NCI-H1694 (cell line): ENCODE data around the gene VAV2.

Source experiments
- DNase-seq: peaks from one replicate; lab custom pipeline; 2025; lab: John Stamatoyannopoulos, UW

VAV2 gene

DNA sequence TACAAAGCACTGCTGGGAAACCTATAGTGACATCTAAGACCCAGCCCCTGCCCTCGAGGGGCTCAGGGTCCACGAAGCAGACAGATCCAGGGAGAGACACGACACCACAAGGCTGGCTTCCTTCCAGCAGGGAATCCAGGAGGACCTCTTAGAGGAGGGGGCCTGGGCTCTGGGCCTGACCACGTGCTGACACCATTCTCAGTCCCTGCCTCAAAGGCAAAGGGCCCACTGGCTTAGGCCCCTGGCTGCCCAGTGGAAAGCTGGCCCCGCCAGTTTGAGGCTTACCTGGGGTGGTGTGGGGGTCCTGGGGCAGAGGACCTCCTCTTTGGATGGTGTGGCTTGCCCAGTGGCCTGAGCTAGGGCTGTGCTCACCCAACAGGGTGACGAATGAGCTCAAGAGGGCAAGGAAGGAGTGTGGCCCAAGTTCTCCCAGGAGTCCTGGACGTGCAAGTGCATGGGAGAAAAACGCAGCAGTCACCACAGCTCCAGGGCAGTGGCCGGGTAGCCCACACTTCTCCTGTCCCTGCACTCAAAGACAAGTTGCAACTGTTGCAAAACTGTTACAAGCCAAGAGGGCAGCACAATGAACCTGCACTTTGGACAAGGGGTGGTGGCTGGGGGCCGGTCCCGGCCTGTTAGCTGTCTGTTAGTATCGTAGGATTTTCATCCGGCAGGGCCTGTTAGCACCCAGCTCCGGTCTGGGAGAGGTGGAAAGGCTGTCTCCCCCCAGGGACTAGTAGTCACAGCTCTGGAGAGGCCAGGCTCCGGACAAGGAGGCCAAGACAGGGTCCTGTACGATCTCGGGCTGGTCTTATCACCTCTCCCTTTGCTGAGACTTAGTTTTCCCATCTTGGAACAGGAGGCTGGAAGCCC lies 252.5 kb downstream of the VAV2 start:
- no peak for DNase-seq

DNA sequence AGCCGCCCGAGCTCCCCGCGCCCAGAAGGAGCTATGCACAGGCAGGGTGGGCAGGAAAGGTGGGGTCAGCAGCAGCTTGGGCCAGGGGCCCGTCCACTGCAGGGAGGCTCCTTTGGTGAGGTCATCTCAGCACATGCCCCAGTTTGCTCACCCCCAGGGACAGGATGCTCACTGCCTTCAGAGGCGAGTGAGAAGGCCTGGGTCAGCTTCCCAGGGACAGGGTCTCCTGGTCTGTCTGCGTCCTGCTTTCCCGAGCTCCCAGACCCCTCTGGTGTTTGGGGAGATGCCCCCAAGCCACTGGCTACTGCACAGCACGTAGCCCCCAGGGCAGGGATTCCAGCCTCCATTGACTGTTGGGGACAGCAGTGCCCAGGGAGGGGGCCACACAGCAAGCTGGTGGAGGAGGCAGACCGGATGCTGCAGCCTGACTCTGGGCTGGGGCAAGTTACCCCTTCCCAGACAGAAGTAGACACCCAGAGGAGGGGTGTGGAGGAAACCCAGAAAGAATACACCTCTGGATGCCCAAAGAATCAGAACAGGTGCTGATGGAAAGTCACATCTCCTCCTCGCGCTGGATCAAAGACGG lies 253.4 kb downstream of the VAV2 start:
- DNase-seq = no peak

DNA sequence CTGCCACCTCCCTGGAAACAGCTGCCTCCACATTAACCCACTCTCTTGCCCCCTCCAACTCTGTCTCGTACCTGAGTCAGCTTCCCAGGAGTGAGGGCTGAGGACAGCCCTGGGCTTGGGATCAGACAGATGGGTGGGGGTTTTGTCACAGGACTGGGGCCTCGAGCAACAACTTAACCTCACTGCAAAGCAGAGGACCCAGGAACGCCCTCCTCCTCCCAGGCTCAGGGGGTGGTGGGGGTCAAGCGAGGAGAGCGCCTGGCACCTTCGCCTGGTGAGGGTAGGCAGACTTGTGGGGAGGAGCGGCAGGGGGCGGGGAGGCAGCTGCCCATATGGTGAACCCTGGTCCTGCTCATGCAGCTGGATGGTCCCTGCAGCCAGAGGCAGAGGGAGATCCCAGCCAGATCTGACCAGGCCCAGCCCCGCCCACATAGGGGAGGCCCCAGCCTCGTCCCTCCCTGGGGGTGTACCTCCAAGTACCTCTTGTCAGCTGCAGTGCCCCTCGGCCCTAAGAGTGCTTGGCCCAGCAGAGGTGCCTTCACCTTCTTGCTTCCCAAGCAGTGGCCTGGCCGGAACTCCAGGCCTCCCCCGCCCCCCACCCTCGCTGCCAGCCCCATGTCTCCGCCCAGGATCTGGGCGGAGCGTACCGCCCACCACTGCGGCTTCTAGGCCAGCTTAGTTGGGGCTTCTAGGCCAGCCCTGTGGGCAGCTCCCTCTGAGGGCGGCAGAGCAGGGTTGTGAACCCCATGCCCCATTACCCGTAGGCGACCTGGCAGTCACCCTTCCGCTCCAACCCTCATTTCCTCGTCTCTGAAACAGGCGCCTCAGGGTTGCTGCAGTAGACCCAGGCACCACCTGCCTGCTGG lies 254.1 kb downstream of the VAV2 start, which contains the start of gene SARDH:
SARDH (minus strand) TSS at position 579 of the 866 bp plus-strand sequence. CDS start 4,179 bp downstream, outside the sequence.
- no peak for DNase-seq

DNA sequence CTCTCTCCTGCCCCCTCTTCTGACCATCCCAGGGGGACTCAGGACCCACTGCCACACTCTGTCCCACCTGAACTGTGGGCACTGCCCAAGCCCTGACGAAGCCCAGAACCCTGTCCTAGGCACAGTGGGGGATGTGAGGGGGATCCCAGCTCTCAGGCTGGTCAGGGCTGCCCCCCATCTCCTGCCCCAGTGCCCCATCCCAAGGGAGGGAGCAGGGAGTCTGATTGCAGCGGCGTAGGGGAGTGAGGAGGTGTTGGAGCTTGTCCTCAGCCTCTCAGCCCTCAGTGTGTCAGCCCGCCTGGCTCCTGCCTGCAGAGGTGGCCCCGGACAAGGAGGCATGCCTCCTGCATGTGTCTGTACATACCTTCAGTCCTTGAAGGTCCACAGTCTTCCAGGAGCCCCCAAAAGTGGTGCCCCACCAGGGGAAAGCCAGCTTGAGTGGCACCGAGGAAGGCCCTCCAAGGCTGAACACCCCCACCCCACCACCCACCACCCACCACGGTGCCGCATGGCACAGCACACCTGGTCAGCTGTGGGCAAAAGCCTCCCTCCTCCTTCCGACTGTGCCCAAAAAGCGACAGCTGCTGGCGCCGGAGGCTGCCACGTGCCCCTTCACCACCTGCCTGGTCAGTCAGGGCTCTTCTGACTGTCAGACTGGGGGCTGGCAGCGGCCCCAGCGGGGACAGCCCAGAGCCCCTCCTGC lies 254.9 kb downstream of the VAV2 start:
- DNase-seq = no peak

DNA sequence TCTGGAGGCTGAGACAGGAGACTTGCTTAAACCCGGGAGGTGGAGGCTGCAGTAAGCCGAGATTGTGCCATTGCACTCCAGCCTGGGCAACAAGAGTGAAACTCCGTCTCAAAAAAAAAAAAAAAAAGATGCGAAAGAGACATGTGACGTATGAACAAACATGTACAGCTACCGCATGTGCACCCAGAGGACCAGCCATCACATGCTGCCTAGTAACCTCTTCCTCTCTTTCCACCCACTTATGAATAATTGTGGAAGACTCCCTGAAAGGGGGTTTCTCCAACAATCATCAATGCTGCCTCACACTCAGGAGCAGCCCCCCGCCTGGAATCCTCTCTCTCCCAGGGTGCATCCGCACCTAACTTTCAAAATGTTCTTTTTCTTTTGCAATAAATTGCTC lies 256.2 kb downstream of the VAV2 start:
- DNase-seq = no peak

DNA sequence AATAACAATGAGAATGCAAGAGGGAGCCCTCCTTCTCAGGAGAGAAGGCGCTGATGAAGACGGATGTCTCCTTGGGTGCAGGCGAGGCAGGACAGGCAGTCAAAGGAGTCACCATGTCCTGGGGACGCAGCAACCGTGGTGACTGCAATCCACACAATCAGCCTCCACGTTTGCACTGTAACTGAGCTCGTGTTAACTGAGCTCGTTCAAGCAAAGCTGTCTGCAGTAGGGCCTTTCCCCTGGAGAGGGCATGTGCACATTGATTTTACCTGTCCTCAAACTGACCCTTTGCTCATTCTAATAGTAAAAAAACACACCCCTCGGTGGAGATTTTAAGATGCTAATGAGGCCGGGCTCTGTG lies 256.7 kb downstream of the VAV2 start:
- DNase-seq = no peak

DNA sequence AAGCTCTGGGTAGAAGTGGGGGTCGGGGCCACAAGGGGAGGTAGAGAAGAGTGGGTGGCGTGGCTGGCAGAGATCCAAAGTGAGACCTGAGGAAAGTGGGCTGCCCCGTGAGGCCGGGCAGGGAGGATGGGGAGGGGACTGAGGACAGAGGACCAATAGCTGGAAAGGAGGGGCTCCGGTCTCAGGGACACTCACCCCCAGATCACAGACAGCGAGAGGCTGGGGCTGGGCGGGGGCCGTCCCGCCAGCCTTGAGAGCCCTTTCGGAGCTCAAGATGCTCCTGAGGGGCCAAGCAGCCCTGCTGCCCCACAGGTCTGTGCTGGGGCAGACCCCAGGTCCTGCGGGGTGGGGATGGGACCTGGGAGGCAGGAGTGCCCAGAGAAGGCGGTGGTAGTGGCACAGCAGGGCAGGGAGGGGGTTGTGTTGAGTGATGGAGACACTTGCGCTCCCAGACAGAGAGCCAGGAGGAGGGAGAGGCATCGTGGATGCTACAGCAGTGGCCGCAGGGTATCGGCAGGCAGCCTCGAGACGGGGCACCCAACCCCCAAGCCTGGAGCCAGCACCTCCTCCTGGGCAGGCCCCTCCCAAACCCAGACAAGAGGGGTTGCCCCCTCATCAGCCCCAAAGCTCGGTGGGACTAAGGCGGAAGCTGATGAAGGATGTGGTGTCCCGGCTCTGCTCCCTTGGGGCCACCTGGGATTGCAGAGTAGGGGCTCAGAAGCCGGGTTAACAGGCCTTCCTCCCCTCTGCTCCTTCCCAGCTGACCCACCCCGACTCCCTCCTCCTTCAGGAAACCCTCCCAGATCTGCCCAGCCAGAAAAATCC lies 257.3 kb downstream of the VAV2 start:
- DNase-seq = no peak

DNA sequence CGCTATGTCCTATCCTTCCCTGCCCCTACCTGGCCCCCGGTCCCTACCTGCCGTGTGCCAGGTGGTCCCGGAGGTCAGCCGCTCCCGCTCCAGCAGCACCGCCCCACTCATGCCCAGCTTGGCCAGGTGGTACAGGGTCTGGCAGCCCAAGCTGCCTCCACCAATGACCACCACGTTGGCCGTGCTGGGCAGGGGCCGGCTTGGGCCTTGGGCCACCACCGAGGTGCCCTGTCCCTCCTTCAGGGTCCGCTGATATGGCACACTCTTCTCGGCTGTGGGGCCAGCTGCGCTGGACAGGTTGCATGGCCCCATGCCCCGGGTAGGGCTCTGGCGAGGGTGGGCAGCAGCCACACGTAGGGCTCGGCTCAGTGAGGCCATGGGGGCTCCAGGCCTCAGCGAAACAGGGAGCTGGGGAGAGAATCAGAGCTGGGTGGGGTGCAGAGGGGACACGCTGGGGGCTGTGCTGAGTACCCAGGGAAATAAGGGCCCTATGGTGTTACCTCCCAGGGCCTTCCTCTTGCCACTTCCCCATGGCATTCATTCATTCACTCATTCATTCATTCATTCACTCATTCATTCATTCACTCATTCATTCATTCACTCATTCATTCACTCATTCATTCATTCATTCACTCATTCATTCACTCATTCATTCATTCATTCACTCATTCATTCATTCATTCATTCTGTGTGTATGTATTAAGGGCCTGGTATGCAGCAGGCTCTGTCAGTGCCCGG lies 258.2 kb downstream of the VAV2 start:
- DNase-seq = no peak

DNA sequence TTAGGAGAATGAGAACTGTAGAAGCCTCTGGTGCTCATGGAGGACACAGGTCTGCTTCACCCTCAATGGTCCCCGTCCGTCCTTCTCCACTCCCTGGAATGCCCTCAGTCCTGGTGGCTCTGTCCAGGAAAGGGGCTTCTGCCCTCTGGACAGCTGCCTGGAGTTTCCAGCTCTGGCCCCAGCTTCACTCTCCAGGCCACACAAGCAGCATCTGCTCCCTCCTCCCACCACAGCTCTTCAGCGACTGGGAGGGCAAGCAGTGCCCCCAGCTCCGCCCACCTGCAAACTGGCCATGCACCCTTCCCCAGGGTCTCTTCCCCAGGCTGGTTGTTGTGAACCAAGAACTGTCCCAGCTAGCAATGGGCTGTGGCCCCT lies 258.7 kb downstream of the VAV2 start:
- DNase-seq = no peak

DNA sequence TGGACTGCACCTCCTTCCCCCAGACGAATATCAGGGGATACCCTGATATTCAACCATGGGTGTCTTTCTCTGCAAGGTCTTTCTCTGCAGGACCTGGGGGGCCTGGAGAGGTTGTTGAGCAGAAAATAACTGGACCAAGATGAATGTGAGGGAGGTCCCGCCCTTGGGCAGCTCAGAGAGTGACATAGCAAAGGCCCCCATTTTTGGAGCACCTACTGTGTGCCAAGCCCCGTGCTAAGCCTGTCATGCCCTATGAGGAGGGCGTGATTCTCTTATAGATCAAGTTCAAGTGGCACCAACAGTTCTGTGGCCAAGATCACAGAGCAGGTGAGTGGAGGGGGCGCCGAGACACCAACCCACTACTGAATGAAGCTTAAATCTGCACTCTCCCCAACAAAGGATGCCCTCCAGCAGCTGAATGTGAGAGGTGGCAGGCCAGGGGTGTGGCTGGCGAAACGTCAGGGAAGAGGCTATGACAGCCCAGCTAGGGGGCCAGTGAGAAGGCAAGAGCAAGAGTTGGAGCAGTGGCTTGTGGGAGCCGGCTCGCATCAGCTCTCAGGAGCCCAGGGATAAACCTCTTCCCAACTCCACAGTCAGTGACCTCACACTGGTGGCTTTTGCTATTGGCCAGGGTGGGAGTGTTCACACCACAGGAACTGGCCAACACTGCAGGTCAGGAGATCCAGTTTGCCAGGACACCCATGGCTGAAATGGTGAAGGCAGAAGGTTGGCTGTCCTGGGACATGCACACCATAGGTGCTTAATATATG lies 259.3 kb downstream of the VAV2 start:
- no peak for DNase-seq

DNA sequence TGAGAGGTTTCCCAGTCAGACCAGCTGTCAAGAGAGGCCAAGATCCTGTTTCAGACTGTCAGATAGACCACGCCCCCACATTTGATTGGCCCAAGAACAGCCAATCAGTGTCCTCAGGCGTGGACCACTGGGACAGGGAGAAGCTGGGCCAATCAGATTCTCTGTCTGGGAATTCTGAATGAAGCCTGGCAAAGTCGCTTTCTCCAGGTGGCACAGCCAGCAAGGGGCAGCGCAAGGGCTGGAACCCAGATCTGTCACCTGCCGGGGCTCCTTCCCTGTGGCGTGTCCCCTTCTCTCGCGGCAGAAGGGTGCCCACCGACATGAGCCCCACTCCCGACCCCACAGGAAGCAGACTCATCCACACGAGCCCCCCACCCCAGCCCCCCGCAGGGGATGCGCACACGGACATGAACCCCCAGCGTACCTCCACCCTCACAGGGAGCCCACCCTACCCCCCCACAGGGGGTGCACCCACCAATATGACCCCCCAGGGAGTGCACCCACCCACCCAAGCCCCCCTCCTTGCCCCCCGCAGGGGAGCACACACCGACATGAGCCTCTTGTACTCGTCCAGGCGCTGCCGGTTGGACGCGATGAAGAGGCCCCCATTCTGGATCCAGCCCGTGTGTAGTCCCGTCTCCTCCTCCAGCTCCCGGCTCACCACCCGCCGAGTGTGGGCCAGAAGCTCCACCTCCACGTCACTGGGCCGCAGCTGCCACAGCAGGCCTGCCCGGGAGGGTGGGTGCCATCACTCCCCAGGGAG lies 260.1 kb downstream of the VAV2 start:
- DNase-seq = peak; percentile 94

DNA sequence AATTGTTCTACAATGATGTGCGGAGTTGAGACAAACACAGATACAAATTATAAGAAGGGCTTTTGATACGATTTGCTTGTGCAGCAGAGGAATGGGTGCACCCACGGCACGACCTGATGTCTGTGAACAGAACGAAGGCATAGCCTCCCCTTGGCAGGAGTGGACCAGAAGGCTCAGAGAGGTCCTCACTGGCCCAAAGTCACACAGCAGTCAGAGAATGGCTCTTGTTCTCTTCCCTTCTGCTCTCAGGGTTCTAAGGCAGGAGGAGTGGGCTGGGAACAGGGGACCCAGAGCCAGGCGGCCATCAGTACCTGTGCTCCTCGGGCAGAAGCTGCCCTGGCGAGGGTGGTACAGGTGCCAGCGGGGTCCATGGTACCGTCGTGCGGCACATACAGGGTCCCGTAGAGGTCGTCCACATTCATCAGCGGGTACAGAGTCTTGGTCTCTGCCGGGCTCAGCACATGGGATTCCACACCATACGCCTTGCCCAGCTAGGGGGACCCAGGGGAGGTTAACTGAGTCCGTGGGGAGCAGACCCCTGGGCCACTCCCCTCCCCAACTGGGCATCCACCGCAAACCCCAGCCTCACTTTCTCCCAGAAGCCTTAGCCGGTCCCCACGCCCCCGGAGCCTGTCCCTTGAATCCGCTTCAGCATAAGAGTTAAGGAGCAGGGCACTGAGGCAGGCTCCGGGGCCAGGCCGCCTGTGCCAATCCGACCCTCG lies 261.0 kb downstream of the VAV2 start:
- DNase-seq = no peak

DNA sequence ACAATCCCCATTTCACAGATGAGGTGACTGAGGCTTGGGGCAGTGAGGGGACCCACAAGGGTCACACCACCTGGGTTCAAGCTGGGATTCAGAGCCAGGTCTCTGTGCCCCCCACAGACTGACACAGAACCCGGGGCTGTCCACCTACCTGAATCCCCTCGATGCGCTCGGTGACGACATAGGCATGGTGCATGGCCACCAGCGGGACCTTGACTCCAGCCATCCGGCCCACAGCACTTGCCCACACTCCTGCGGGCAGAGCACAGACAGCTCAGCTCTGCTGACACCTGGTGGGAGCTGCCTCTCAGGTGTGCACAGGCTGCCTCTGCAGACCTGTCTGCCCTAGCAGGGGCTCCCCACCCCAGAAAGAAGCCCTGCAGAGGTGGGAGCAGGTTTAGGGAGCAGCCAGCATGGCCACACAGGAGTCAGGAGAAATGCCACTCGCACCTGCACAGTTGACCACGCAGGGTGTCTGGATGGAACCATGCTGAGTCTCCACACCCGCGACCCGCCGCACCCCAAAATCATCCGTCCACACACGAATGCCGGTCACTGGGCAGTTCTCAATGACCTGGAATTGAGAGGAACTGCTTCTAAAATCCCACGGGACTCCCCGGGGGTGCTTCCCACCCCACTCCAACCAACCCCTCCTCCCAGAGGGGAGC lies 262.4 kb downstream of the VAV2 start:
- DNase-seq = no peak

DNA sequence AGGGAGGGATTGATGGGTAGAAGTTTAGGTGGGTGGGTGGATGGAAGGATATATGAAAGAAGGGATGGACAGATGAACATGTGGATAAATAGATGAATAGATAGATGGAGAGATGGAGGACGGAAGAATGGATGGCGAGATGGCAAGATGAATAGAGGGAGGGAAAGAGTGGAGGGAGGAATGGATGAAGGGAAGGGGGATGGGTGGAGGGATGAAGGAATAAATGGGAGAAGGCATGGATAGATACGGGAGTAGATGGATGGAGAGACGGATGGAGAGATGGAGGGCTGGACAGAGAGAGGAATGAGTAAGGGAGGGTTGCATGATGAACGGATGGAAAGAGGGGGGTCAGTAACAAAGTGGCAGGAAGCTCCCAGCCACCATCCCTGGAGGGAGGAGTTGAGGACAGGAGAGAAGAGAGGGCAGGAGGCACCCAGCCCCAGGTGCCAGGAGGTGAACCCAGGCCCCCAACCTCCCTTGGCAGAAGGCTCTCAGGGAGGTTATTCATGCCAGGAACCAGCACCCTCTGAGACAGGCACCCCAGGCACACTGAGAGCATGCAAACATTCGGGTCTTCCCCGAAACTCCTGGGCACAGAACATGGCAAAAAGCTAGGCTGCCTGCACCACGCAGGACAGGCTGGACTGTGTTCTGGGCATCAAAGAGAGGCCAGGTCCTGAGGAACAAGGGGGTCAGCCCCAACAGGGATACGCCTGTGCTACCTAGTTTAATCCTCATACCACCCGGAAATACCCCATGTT lies 263.1 kb downstream of the VAV2 start:
- DNase-seq = no peak

DNA sequence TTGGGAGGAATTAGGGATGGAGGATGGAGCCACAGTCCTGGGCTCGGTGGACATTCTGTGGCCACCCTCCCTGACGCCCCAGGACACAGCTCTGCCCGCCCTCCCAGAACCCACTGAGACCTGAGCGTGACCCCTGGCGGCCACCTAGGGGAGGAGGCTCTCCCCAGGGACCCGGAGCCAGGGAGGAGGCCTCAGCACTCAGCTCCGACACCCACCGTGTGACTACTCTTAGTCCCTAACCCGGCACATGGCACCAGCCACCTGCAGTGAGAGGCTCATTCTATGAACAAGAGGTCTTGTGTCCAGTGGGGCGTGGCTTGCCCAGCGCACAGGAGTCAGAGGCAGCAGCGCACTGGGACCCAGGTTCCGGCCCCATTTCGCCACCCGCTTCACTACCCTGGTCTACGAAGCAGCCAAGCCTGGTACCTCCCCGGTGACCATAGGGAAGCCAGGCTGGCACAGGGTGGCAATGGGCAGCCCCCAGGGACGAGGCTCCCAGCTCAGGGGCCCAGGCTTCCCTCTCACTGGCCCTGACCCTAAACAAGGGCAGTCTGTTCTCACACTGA lies 264.2 kb downstream of the VAV2 start:
- no peak for DNase-seq

DNA sequence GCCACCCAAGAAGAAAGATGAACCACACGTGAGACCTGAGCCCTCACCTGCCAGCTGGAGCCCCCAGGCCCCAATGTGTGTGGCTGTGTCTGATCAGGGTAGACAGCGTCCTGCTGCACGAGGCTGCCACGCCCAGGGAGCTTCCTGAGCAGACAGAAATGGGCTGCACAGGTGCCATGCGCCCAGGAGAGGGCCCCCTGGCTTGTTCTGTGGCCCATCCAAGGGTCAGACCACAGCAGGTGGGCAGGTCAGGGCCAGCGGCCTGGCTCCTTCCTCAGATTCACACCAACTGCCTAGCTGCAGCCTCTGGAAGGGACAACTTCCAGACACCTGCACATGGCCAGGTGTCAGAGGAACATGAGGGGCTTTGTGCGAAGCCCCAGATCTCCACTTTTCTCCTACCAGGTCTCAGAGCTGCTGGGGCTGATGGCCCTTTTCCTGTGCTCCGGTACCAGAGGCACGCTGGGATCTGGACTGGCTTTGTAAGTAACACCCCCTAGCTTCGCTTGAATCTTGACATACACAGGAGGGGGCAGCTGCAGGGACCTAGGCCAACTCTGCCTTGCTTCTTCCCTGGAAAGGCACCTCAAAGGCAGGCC lies 264.7 kb downstream of the VAV2 start:
- DNase-seq = no peak
